ENCODE measurements around the gene KIF20A.

DNA sequence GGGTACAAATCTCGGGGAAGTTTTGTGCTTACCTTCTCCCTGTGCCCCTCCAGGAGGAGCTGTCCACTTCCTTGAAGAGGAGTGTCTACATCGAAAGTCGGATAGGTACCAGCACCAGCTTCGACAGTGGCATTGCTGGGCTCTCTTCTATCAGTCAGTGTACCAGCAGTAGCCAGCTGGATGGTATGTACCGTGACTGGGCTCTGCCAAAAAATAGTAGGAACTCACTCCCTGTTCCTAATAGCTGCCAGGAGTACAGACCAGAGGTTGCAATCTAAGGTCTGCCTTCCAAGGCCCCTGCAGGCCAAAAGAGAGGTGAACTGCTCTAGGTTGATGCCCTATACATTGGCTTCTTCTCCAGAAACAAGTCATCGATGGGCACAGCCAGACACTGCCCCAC is 3.9 kb downstream of the KIF20A start:
- TF ChIP-seq CTCF (IDR thresholded peaks at IDR 0.05) (no peak), POLR2A (IDR thresholded peaks at IDR 0.05) (no peak)

Data from right lobe of liver (tissue), 4 donors.